Epithelial cell of prostate (primary cell): ENCODE measurements around the gene GPATCH2.

Experiments
- DNase-seq: peaks from one replicate; pipeline ENCODE4 v3.0.0-alpha.2; 2011; ENCODE audit warnings: low read depth, low spot score
- H3K27ac ChIP-seq: fragments of 450-650 bp; 2 replicates; pipeline ENCODE4 v1.5.1; 2017; ENCODE audit warnings: mild to moderate bottlenecking

Gene GPATCH2

DNA sequence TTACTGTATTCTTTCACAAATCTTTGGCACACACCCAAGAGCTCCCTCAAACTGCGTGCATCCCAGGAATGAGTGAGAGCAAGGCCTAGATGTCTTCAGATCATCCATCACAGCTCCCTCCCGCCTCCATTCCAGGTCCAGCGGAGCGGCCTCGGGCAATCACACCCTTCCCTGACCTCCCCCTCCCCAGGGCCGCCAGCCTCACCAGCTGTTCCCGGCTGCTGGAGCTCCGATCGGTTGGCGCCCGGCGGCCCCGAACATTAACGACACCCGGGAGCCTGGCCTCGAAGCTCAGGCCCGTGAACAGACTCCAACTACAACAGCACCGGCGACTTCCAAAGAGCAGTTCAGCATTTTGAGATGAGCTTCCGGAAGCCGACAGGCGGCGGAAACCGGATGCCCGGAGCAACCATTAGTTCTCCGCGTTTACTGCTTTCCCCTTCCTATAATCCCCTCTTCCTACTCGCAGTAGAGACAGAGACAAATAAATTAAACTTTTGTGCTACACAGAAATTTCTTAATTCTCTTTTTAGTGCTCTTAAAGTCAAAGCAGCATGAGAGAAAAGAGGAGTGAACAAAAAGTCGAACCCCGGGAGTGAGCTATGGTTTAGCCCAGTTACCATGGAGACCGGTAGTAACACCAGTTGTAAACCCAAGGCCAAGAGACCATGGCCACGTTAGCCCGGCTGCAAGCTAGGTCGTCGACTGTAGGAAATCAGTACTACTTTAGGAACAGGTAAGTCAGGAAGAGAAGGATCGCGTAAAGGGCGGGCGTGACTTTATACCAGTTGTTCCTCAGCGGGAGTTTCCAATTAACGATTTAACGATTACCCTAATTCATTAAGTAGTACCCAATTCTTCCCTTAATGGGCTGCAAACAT lies at the start of gene GPATCH2, which contains the start of gene SPATA17:
Gene GPATCH2, minus strand, starts transcription at position 380 of the 881 bp plus-strand sequence. Its CDS starts 119 bp downstream, at position 261.
Gene SPATA17, plus strand, starts transcription at position 634 of the 881 bp plus-strand sequence. Its CDS starts 35 bp downstream, at position 669.
- H3K27ac ChIP-seq: peak within 1 kb of the TSS; percentile 79
- DNase-seq: peak; percentile 46

DNA sequence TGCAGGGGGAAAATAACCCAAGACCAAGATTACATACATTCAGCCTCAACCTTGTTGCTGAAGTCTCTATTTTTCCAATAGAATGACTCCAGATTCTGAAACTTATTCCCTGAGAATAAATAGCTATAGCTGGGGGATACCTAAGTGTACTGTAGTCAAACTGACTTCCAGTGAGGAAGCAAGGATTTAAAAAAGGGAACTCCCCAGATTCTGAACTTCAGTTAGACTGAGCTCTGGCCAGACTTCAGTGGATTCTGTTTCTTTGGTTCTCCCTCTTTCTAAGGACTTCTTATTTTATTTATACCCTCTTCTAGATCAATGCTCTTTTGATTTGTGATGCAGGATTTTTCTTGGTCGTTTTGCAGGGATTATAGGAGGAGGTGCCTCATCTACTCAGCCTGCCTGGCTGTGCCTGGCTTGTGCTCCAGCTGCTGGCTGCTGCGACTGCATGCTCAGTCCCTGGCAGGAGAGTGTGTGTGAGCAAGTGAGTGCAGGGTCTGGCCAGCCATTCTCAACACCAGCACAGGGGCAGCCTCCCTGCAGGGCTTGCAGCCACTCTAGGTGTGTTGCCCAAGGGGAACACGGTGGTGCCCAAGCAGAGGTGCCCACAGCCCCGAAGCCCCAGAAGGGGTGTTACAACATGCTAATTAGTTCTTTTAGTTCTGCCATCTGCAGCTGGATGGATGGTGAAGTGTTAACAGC lies 43.3 kb upstream of the GPATCH2 start:
- H3K27ac ChIP-seq: no peak overlapping the region
- no peak for DNase-seq

- DNase-seq: no peak
- no peak overlapping the region for H3K27ac ChIP-seq
Observed at GRCh38 chr1:217673387-217673786, 42.5 kb upstream of the GPATCH2 start.

DNA sequence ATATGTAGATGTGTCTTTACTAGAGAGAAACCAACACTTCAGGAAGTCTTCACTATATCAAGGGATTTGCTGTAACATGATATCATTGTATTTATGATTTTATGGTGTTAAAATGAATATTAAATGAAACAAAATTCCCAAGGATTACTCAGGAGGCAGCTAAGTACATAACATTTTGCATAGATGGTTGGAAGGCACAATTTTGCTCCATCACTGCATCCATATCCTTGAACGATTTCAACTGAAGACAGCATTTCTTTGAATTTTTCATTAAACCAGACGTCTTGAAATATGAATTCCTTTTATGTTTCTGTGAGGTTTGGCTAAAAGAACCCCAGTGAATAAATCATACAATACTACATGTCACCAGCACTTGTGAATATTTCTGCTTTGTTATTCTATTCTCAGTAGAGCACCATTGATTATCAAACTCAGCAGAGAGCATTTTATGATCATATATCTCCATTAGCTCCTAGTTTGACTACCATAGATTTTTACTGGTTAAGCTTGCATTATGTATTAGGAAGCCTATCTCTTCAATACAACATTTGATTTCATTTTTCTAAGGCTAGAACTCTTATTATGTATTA lies 37.6 kb upstream of the GPATCH2 start:
- H3K27ac ChIP-seq: no peak overlapping the region
- DNase-seq: no peak

GRCh38 chr1:217661407-217661806 lies 30.5 kb upstream of the GPATCH2 start:
- peak overlapping the region; percentile 89 for H3K27ac ChIP-seq
- no peak for DNase-seq

DNA sequence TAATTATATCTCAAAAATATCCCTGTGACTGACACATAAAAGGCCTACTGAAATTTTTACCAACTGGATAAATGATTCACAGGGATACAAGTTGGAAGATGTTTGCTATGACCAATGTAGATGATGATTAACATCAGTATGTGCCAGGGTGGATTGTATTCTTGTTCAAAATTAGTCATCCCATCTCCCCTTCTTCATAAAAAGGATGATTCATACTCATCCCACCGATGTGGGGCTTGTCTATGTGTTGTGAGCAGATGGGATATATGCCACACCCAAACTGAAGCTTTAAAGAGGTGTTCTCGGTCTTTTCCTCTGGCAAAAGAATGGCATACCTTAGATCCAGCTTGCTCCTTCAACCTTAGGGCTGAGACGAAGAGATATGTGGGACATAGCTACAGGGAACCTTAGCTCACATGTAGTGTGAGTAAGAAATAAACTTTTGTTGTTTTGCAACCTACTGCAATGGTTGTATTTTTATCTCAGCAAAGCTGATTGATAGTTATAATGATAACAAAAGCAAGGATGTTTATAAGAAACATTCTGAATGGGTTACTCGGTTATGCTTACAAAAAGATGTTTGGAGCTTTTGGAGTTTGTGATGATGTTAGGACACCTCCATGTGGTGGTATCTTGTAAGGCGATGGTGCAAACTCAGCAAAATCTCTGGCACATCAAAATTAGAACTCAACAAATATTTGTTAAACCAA lies 29.6 kb upstream of the GPATCH2 start:
- DNase-seq: peak; percentile 96
- peak overlapping the region; percentile 89 for H3K27ac ChIP-seq

DNA sequence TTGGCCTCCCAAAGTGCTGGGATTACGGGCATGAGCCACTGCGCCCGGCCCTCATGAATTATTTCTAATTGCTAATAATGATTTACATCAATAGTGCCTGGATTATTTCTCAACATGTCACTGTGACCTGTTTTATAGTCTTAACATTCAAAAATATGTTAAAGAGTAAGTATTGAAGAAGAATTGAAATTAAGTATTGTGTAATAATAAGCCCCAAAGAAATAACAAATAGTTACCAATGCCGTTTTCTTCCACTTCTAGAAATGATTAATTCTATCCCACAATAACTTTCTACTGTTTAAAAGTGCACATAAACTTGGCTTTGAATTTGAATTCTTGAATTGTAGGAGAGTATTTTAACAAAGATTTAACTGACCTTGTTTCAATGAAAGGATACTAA lies 19.8 kb upstream of the GPATCH2 start:
- no peak overlapping the region for H3K27ac ChIP-seq
- DNase-seq: no peak

- H3K27ac ChIP-seq: no peak overlapping the region
- no peak for DNase-seq
Observed at GRCh38 chr1:217647791-217648190, 16.9 kb upstream of the GPATCH2 start.

DNA sequence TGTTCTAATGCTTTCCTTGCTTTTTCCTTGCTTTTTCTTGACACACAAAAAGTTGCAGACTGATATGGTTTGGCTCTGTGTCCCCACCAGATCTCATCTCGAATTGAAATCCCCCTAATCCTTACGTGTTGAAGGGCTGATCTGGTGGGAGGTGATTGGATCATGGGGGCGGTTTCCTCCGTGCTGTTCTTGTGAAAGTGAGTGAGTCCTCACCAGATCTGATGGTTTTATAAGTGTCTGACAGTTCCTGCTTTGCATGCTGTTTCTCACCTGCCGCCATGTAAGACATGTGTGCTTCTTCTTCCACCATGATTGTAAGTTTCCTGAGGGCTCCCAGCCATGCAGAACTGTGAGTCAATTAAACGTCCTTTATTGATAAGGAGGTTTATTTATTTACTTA lies 11.6 kb upstream of the GPATCH2 start:
- no peak overlapping the region for H3K27ac ChIP-seq
- DNase-seq: no peak

- no peak overlapping the region for H3K27ac ChIP-seq
- no peak for DNase-seq
Observed at GRCh38 chr1:217627431-217627830, 3.5 kb downstream of the GPATCH2 start.

- H3K27ac ChIP-seq: no peak overlapping the region
- DNase-seq: no peak
Observed at GRCh38 chr1:217626321-217626720, 4.6 kb downstream of the GPATCH2 start.

- no peak for DNase-seq
- no peak overlapping the region for H3K27ac ChIP-seq
Observed at GRCh38 chr1:217622042-217622441, 8.8 kb downstream of the GPATCH2 start.

GRCh38 chr1:217620814-217621213 lies 10.1 kb downstream of the GPATCH2 start:
- H3K27ac ChIP-seq: no peak overlapping the region
- no peak for DNase-seq

DNA sequence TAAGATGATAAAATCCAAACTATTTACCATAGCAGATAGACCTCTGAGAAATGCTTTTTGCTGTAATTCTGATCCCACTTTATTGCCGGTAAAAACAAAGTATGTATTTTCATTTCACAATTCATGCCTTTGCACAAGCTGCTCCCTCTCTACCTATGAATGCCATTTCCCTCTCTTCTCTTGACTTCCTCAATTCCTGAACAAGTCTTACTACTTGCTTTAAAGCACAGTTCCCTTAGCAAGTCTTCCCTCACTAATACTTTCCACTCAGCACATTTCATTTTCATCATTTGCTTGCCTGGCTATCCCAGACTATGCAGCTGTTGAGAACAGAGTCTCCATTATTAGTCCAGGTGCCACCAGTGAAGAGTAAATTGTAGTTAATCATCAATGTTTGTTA lies 13.8 kb downstream of the GPATCH2 start:
- no peak for DNase-seq
- no peak overlapping the region for H3K27ac ChIP-seq

DNA sequence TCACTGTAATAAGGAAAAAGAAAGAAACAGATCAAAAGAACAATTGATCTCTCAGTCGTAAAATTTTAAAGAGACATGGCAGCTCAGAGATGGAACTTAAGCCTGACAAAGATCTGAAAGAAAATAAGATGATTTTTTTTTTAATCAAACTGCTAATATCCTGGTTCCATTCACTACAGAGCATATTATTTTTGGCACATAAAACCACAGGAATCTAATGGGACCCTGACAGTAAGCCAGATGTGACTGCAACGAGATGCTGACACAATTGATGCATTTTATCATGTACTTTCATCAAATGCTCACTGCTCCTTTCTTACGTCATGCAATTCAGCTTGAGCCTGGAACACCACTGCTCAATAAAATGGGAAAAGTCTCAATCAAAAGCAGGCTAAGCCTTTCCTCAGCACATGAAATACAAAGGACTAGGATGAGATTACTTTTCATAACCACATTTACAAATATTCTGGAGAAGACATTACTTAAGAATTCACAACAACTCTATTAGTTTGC lies 16.6 kb downstream of the GPATCH2 start:
- no peak for DNase-seq
- H3K27ac ChIP-seq: no peak overlapping the region

- no peak overlapping the region for H3K27ac ChIP-seq
- DNase-seq: no peak
Observed at GRCh38 chr1:217605390-217605789, 25.5 kb downstream of the GPATCH2 start.

DNA sequence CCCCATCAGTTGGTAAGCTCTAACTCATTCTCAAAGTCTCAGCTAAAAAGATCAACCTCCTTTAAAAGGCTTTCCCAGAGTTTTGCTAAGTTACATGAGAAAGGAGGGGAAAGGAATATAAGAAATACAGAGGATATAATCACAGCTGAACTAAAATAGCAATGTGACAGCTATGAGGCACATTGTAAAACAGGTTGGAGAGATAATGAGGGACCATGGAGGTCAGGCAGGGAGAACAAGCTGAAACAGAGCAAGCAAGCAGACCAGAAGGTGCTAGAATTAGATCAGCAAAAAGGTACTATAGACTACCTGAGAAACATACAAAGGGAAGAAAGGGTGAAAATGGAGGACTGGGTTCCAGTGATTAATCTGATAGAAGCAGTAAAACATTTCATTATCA lies 28.5 kb downstream of the GPATCH2 start:
- no peak for DNase-seq
- no peak overlapping the region for H3K27ac ChIP-seq

DNA sequence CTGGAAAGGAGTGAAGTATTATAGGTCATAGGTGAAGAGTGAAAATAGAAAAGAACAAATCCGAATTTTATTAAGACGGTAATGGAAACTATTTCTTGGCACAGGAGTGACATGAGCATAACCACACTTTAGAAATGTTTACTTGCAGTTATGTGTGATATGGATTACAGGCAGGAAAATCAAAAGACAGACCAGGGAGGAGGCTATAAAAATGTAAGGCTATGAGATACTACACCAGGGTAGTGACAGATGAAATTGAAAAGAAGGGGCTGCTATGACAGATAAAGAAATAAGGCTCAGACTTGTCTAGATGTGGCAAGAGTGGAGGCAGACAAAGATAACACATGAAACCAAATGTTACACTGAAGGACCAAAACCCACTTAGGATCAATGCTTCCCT lies 31.7 kb downstream of the GPATCH2 start:
- H3K27ac ChIP-seq: no peak overlapping the region

DNA sequence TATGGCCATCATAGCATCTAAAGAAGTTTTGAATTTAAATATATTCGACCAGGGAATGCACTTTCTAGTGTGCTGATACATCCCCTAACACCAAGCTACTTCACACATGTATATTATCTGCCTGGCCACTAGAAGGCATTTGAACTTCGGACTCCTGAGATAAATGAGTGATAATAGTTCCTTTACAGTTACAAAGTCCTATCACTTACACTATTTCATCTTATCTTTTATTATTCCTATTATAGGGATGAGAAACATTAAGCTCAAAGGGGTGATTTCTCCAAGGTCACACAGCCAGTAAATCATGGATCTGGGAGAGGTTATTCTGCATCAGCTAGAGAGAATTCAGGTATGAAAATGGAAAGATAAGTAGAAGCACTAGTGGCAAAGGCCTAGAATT lies 40.3 kb downstream of the GPATCH2 start:
- DNase-seq: no peak
- no peak overlapping the region for H3K27ac ChIP-seq

More for the DNA sequence above, 31.7 kb downstream of the GPATCH2 start:
- no peak for DNase-seq

- H3K27ac ChIP-seq: no peak overlapping the region
- no peak for DNase-seq
Observed at GRCh38 chr1:217586586-217586985, 44.3 kb downstream of the GPATCH2 start.
